Lower leg skin (tissue), 3 donors: ENCODE measurements around the gene EPHX1.

Experiments used
- CTCF ChIP-seq, 3 donors: fragments of 450-650 bp; IDR thresholded peaks; one replicate each; pipeline ENCODE4 v1.5.1; 2016; ENCODE audit warnings: antibody characterized with exemption in 3 of 3, mild to moderate bottlenecking in 3 of 3, moderate library complexity in 2 of 3
- POLR2A ChIP-seq, 2 donors: fragments of 450-650 bp; IDR thresholded peaks; one replicate each; pipeline ENCODE4 v1.6.1; 2016 to 2017; ENCODE audit warnings: antibody characterized with exemption in 2 of 2, mild to moderate bottlenecking in 1 of 2, moderate library complexity in 1 of 2

GRCh38 chr1:225794954-225795353, 15.0 kb upstream of the EPHX1 start:
- TF ChIP-seq POLR2A (IDR thresholded peaks at IDR 0.05) (no peak), CTCF (IDR thresholded peaks at IDR 0.05) (no peak)
